HG02840 (cell line): Measurements from ENCODE around the gene TGFBR2.

Experiments
- ATAC-seq: cut with Tn5 transposase; IDR thresholded peaks from one replicate; pipeline ENCODE4 v1.9.1; 2021; ENCODE audit warnings: mild to moderate bottlenecking, moderate library complexity, moderate number of reproducible peaks; ENCODE audit not compliant: unreplicated experiment, low FRiP score

Gene TGFBR2

GRCh38 chr3:30708472-30708871 is 102.1 kb downstream of the TGFBR2 start:
- ATAC-seq, result no peak

DNA sequence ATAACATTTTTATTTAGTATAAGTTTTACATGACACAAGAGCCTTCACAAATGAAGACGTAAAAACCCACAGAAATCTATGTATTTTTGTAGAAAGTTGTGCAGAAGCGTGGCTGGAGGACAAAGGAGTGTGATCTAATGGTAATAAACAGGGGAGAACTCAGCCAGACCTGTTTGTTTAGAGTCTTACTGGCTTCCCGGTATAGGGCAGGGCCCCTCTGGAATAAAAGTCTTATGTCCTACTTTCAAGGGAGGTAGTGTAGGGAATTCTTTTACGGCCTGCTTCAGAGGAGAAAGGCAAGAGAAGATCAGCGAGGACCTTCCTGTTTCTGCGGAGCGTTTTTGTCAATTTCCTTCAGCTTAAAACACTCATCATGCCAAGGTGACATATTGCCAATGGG is 103.6 kb downstream of the TGFBR2 start:
- no peak for ATAC-seq

GRCh38 chr3:30711151-30711550 is 104.8 kb downstream of the TGFBR2 start:
- no peak for ATAC-seq

DNA sequence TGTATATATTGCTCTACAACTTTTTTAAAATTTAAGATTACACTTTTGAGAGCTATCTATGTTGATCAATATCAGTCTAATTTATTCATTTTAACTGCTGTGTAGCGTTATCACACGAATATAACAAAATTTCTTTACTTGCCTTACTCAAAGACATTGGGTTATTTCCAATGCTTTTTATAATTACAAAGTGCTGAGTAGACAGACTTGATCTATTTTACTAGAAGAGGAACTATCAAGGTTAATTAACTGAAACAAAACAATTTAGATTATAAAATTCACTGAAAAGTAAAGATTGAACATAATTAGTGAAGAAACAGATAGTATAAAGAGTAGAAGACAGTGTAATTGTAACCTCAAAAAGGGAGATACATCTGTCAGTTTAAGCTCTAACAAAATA is 105.5 kb downstream of the TGFBR2 start:
- ATAC-seq, result no peak

DNA sequence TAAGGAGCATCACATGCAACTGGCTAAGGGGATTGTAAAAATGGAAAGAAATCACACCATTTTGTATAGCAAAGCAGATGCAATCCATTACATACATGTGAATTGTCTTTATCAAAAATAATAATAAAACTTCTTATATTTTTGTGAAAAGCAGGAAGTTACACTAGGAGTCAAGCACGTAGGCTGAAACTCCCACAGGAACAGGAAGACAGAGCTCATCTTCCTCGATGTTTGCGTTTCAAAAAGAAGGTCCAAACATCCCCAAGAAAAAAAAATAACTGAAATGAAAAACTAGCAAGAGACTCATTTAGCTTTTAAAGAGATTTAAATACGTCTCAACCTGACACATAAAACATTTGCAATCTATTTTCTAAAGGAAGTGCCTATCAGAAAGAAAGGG is 106.6 kb downstream of the TGFBR2 start:
- no peak for ATAC-seq

- no peak for ATAC-seq
These were observed 107.6 kb downstream of the TGFBR2 start for GRCh38 chr3:30713885-30714503.

GRCh38 chr3:30719536-30719935 is 113.1 kb downstream of the TGFBR2 start:
- ATAC-seq, result no peak

DNA sequence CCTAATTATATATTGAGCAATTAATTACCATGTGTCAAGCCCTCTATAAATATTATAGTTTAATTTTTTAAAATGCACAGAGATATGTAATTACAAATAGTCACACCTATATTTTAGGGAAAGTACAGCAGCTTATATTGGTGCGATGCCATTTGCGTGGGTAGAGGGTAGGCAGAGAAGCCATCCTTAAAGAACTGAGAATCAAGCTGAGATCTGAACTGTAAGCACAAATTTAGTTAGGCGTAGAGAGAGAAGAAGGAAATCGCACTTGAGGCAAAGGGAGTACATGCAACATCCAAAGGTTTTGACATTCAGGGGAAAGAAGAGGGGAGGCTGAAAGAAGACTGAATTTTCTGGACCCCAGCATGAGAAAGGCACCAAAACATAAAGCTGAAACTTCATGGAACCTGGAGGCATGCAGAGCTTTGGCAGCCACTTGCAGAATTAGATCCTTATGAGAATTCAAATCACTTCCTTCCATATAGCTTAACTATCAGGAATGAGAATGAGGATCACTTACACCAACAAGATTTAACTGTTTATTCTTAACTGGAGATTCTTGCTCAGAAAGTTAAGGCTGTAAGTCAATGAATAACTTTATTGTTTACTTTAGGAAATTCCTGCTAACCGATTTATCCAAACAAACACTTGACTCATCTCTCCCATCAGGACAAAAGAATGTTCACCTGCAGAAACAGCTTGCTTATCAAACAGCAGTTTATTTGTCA is 114.3 kb downstream of the TGFBR2 start:
- no peak for ATAC-seq

DNA sequence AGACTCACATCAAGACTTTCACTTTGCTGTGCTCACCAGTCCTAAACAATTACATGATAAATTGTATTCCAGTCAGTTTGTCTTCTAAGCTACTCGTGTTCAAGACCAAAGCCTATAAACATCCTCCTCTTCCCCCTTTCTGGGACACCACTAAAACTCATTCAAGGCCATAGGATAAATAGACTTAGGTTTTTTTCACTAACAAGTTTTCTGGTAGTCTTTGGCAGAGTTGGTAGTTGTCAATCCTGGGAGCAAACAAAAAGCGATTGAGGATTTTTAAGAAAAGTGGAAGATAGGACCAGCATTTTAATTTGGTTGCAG is 114.9 kb downstream of the TGFBR2 start:
- ATAC-seq, result no peak

GRCh38 chr3:30723211-30723610 is 116.8 kb downstream of the TGFBR2 start:
- no peak for ATAC-seq

GRCh38 chr3:30724863-30725262 is 118.5 kb downstream of the TGFBR2 start:
- no peak for ATAC-seq

GRCh38 chr3:30728143-30728542 is 121.7 kb downstream of the TGFBR2 start:
- ATAC-seq, result no peak

GRCh38 chr3:30729512-30729911 is 123.1 kb downstream of the TGFBR2 start:
- ATAC-seq, result no peak

DNA sequence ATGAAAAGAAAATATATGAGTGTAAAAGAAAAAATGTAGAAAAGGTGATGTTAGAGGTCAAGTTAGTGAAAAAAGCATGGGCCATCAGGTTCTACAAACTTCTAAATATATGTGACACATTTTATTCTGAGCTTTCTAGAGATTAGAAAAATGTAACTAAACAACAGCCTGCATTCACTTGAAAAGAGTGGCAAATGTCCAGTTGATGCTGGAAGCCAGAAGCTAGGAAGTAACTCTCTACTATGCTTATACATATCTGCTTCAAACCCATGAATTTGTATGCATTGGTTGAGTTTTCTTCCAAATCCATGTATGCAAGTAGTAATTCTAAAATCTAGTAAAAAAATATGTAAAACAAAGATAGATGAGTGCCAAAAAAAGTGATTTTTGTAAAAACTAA is 123.5 kb downstream of the TGFBR2 start:
- ATAC-seq, result no peak

GRCh38 chr3:30730967-30731366 is 124.6 kb downstream of the TGFBR2 start:
- ATAC-seq, result no peak

- ATAC-seq, result no peak
These were observed 126.8 kb downstream of the TGFBR2 start for GRCh38 chr3:30733209-30733608.

GRCh38 chr3:30733696-30734095 is 127.3 kb downstream of the TGFBR2 start:
- no peak for ATAC-seq

- ATAC-seq, result no peak
These were observed 131.5 kb downstream of the TGFBR2 start for GRCh38 chr3:30737743-30738499.

DNA sequence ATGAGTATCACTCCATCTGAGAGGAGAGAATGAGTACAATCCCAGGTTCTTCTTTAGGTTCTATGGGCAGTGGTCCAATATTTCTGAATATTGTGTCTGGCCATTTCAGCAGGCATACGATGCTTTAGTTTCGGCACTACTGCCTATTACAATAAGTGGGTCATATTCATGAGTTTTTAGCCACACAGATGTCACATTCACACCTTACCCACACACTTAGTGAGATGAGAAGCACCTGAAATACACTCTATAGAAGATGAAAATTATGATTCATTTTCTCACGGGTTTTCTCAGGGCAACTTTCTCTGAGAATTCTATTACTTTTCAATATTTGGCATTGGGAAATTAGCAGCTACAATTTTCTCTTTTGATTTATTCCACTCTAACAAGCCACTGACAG is 132.2 kb downstream of the TGFBR2 start:
- no peak for ATAC-seq

GRCh38 chr3:30741889-30742288 is 135.5 kb downstream of the TGFBR2 start:
- no peak for ATAC-seq

- no peak for ATAC-seq
These were observed 136.6 kb downstream of the TGFBR2 start for GRCh38 chr3:30742796-30743619.
